GM19324 (cell line): ENCODE measurements around the gene HOXA1.

Source experiments
- ATAC-seq: cut with Tn5 transposase; IDR thresholded peaks from one replicate; pipeline ENCODE4 v1.9.1; 2021; ENCODE audit warnings: mild to moderate bottlenecking, moderate library complexity; ENCODE audit not compliant: unreplicated experiment, low FRiP score

The HOXA1 gene

GRCh38 chr7:27132214-27132613 is 36.4 kb upstream of the HOXA1 start:
- no peak for ATAC-seq

DNA sequence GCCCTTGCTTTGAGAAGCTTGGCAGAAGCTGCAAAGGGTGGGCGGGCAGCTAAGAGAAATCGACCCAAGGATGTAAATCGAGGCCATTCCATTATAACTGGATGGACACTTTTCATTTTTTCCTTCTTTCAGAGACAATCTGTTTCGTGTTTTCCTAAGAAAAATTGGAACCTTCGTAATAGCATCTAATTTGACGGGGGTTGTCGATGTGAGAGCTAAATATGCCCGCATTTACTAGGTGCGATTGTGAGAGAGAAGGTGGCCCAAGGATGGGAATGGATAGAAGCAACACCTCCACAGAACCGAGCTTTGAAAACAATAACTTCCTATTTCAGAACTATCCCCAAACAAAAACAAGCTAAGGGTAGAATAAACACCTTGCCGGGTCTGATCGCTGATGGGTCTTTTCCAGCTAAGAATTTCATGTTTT is 35.6 kb upstream of the HOXA1 start:
- no peak for ATAC-seq

DNA sequence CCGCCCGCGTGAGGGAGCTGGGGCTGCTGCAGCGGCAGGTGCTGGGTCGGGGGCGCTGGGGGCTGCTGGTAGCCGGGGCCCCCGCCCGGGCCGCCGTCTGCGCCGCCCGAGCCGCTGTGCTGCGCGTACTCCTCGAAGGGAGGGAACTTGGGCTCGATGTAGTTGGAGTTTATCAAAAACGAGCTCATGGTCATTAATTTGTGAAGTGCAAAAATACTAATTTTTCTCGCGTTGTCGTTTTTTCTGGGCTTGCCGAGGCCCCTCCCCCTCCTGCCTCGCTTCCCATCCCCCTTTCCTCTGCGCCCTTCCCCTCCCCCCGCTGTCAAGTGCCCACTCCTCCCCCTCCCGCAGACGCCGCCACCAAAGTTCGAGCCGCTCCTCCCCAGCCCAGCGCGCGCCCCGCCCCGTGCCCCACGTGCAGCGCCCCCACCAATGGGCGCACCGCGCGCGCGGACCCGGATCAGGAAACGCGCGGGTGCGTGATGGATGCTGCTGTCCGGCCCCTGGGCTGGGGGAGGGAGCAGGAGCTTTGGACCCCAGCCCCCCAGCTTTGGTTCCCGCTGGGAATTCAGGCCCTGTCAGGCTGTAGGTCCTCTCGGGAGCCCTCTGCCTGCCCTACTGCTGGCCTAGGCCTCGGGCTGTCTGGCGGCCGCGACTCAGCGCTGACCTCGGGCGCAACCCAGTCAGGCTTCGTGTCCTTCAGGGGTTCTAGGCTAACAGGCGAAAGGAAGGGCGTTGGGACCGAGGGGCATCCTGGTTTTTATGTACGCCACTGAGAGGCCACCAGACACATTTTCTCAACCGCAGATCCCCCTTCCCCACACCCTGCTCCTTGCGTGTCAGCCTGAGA is 35.0 kb upstream of the HOXA1 start, which contains the start of gene HOXA4:
Gene HOXA4, minus strand, starts transcription at position 218 of the 850 bp plus-strand sequence. Its CDS starts 24 bp downstream, at position 194.
- ATAC-seq: no peak

- no peak for ATAC-seq
These were observed 34.1 kb upstream of the HOXA1 start for GRCh38 chr7:27129729-27130539.

DNA sequence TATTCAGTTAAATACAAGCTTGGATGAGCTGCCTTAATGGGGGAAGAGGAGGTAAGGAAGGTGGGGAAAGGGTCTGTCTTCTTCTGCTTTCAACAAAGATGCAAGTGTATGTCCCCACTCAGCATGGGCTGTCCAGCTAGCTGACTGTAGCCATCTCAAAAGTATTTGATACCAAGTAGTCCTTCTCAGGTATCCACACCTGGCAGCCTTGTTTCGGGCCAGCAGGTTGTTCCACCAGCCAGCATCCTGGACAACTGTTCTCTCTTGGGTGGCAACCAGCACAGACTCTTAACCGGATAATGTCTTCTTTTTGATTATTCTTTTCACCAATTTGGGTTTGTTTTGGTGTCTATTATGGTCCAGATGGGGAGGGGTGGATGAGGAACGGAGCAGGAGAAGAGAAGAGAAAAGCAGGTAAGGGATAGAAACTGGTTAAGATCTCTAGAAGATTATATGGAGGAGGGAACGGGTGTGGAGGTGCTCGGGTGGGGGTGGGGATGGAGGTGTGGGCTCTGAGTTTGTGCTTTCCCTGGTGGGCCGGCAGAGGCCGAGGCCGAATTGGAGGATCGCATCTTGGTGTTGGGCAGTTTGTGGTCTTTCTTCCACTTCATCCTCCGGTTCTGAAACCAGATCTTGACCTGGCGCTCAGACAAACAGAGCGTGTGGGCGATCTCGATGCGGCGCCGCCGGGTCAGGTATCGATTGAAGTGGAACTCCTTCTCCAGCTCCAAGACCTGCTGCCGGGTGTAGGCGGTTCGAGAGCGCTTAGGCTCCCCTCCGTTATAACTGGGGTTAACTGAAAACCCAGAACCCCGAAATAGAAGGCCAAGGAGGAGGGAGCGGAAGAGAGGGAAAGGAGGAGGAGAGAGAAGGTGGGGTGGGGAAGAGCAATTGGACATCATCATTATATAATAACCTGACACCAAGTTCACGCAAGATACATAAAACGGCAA is 33.3 kb upstream of the HOXA1 start:
- ATAC-seq: no peak

DNA sequence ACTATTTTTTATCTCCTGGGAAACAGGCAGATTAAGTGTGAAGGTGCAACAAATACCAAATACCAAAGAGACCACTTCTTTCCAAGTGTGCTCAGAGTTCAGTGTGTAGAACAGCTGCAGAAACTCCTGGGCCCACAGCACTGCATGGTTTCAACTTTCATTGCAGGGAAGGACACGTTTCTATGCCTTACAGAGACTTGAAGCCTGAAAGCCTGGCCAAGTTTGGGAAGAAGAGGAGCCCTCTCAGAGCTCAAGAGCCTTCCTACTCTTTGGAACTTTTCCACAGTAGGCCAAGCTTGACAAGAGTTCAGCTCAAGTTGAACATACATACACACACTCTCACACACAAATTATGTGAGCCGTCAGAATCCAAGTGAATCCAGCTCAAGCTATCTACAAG is 32.2 kb upstream of the HOXA1 start:
- no peak for ATAC-seq

- no peak for ATAC-seq
These were observed 31.0 kb upstream of the HOXA1 start for GRCh38 chr7:27126596-27127327.

GRCh38 chr7:27125986-27126394 is 30.2 kb upstream of the HOXA1 start:
- no peak for ATAC-seq

DNA sequence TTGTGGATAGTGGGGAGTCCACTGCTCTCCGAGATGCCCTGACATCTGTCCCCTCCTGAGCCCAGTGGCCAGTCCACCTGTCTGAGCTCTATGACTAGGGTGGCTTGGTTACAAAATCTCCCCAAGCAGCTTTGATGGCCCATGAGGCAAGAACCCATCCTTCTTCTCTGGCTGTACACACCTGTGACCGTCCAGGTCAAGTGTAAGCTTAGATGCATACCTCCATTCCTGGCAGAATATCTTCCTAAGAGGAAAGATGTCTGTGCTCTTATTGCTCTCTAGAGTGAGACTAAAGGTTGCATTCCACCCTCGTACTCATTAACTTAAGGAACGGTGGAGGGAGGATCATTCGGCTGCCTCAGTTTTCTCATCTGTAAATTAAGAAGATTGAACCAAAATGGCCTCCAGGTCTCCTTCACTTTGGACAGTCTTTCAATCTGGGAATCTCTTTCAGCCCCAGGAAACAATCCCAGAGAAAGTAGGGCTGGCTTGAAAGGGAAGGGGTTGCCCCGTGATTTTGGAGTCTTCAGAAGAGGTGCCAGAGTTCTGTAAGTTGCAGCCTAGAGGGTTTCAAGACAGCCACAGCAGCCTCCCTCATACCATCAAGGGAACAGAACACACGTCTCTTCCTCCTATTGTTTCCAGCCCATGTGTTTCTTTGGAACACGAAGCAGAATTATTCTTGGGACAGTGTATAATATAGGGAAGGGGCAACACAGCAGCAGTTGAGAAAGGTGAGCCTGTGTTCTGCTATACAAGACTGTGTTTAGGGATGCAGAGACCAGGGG is 29.3 kb upstream of the HOXA1 start:
- ATAC-seq: no peak

GRCh38 chr7:27124096-27124901 is 28.5 kb upstream of the HOXA1 start:
- no peak for ATAC-seq

DNA sequence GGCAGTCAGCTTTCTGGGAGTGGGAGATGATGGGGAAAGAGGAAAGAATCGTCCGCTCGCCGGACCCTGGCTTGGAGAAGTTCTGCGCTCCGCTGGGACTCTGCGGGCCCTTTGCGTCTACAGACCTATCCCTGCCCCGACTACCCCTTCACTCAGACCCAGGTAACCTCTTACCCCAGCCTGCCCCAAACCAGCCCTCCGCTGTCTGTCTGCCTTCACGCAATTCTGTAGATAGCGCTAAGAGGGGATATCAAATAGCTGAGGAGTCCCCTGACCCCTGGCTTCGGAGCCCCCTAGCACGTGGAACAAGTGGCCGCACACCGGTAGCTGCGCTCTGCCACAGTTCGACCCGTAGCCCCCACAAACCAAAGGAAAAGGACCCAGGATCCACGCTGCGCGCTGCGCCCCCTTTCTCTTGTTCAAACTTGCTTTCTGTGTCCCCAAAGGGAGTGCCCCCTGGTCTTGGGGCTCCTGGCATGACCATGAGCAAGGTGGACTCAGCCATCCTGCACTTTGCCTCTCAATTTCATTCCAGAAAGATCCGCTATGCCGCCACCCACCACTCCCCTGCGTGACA is 27.8 kb upstream of the HOXA1 start:
- no peak for ATAC-seq

DNA sequence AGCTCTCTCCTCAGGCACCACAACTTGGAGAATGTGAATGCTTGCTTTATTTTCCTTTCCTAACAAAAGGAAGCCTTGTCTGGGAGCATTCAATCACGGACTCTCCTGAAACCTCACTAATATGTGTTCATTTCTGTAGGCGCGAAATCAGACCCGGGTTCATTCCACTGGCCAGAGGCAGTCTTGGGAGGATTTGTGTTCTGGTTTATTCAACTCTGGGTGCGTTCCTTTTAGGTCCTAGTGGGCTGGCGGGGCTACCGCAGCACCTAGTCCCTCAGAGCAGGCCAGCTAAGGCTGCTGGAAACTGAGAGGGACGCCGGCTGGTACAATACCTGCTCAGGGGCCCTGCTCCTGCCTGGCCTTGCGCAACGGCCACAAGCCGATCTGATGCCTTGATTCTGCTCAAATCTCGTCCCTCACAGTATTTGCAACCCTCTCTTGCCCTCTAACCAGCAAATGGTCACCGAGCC is 27.2 kb upstream of the HOXA1 start:
- ATAC-seq: no peak

GRCh38 chr7:27122077-27122910 is 26.5 kb upstream of the HOXA1 start:
- no peak for ATAC-seq

- no peak for ATAC-seq
These were observed 25.9 kb upstream of the HOXA1 start for GRCh38 chr7:27121684-27122076.

DNA sequence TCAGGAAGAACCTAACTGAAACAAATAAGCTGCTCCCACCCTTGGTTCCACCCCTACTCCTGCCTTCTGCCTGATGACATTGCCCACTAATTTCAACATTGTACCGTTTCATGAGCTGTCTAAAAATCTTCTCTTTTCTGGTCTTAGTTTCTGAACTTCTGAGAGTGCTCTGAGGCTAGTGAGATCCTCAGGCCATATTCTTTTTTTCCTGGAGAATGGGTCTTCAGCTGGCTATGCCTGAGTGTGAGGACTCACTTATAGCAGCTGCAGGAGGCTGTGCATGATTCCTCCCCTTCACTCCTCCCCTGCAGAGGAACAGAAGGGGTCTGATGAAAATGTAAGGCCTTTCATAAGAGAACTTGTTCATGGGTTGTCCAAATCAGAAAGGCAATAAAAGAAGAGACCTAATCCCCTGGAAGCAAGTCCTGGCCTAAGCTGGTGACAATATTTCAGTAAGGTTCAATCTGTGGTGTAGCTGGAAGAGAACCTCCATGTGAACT is 23.7 kb upstream of the HOXA1 start:
- no peak for ATAC-seq

DNA sequence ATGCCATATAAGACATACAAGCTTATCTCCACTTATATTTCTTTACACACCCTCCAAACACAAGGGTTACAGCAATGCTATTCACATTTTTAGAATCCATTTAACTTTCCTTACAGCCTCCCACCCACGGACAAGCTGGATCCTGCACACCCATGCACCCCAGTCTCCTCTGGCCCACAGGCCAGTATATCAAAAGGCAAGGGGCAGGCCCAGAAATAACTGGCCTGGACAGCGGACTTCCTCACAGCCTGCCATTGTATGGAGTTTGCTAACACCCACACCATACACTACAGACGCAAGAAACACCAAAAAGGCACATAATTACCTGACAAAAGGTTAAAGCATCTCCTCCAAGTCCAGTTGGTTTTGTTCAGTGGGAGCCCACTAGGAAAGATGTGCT is 22.8 kb upstream of the HOXA1 start:
- ATAC-seq: no peak
